SK-N-MC (cell line): ENCODE data around the gene RELN.
"Not testable (repeated sequence)": the region's sequence is repeated elsewhere in the genome, so short reads cannot be mapped to it uniquely, and the experiment has no call there.

Experiments used
- DNase-seq: peaks from one replicate; pipeline ENCODE4 v3.0.0-alpha.2; 2011; ENCODE audit warnings: low read depth, low spot score
- H3K27ac ChIP-seq: fragments of 200-600 bp; sonication (generic); 2 replicates; pipeline ENCODE4 v1.5.1; 2016; ENCODE audit warnings: mixed run types
- H3K36me3 ChIP-seq: fragments of 200-600 bp; sonication (generic); 2 replicates; pipeline ENCODE4 v1.6.1; 2017; ENCODE audit warnings: antibody characterized with exemption, low read length, mixed read lengths; ENCODE audit not compliant: insufficient read depth
- H3K4me3 ChIP-seq: fragments of 200-600 bp; sonication (generic); 2 replicates; pipeline ENCODE4 v1.5.1; 2016
- H3K9ac ChIP-seq: fragments of 200-600 bp; sonication (generic); 2 replicates; pipeline ENCODE4 v1.8.0; 2017; ENCODE audit warnings: mixed run types, mixed read lengths; ENCODE audit not compliant: insufficient read length
- H3K9me3 ChIP-seq: fragments of 200-600 bp; sonication (generic); 2 replicates; pipeline ENCODE4 v1.6.1; 2017; ENCODE audit warnings: low read depth, mild to moderate bottlenecking, antibody characterized with exemption, low read length, moderate library complexity, mixed read lengths
- EZH2 ChIP-seq: fragments of 200-600 bp; sonication (generic); IDR thresholded peaks from one replicate; pipeline ENCODE4 v1.6.1; 2017; ENCODE audit warnings: antibody characterized with exemption
- FOXP2 ChIP-seq: optimal IDR thresholded peaks from 2 replicates; pipeline ENCODE3; 2011; ENCODE audit warnings: mild to moderate bottlenecking, moderate library complexity; ENCODE audit not compliant: insufficient read depth; ENCODE audit errors: extremely low read length, control extremely low read depth
- POLR2AphosphoS5 ChIP-seq: IDR thresholded peaks from 2 replicates; pipeline ENCODE4 v1.6.1; 2012; ENCODE audit warnings: mild to moderate bottlenecking, low read depth, low read length, borderline replicate concordance

Gene RELN

GRCh38 chr7:103525937-103526336 lies 463.5 kb downstream of the RELN start:
- no peak for DNase-seq
- Histone ChIP-seq H3K4me3 (no peak overlapping the region), H3K9me3 (no peaks in the 10 kb centered on the region), H3K36me3 (no peaks in the 10 kb centered on the region), H3K9ac (no peak overlapping the region), H3K27ac (no peak overlapping the region)
- no peak for TF ChIP-seq FOXP2
- no peak for TF ChIP-seq EZH2
- TF ChIP-seq POLR2AphosphoS5, result no peak

GRCh38 chr7:103524042-103524907 lies 465.2 kb downstream of the RELN start:
- H3K27ac ChIP-seq, result no peak overlapping the region
- TF ChIP-seq EZH2 (no peak), POLR2AphosphoS5 (no peak), FOXP2 (no peak)
- H3K9ac ChIP-seq, result no peak overlapping the region
- no peak overlapping the region for H3K4me3 ChIP-seq
- no peaks in the 10 kb centered on the region for H3K9me3 ChIP-seq
- no peaks in the 10 kb centered on the region for H3K36me3 ChIP-seq
- peak; percentile 20 for DNase-seq

GRCh38 chr7:103521937-103522336 lies 467.5 kb downstream of the RELN start:
- no peak for DNase-seq
- no peaks in the 10 kb centered on the region for H3K9me3 ChIP-seq
- TF ChIP-seq FOXP2 (no peak), EZH2 (no peak), POLR2AphosphoS5 (no peak)
- no peak overlapping the region for H3K9ac ChIP-seq
- H3K27ac ChIP-seq, result no peak overlapping the region
- H3K4me3 ChIP-seq, result no peak overlapping the region
- H3K36me3 ChIP-seq, result no peaks in the 10 kb centered on the region

GRCh38 chr7:103504505-103505135 lies 484.8 kb downstream of the RELN start:
- no peak for DNase-seq
- no peak for TF ChIP-seq POLR2AphosphoS5
- TF ChIP-seq EZH2, result no peak
- no peak for TF ChIP-seq FOXP2
- H3K36me3 ChIP-seq, result no peaks in the 10 kb centered on the region
- H3K27ac ChIP-seq, result no peak overlapping the region
- no peak overlapping the region for H3K4me3 ChIP-seq
- no peaks in the 10 kb centered on the region for H3K9me3 ChIP-seq
- no peak overlapping the region for H3K9ac ChIP-seq

- TF ChIP-seq EZH2 (no peak), POLR2AphosphoS5 (no peak), FOXP2 (no peak)
Observed at GRCh38 chr7:103501206-103501605, 488.3 kb downstream of the RELN start.

GRCh38 chr7:103499976-103500375 lies 489.5 kb downstream of the RELN start:
- TF ChIP-seq POLR2AphosphoS5 (no peak), FOXP2 (no peak), EZH2 (no peak)

More at GRCh38 chr7:103501206-103501605, 488.3 kb downstream of the RELN start:
- no peak overlapping the region for H3K4me3 ChIP-seq
- no peaks in the 10 kb centered on the region for H3K9me3 ChIP-seq
- H3K27ac ChIP-seq, result no peak overlapping the region
- H3K9ac ChIP-seq, result no peak overlapping the region
- H3K36me3 ChIP-seq, result no peaks in the 10 kb centered on the region
- no peak for DNase-seq

GRCh38 chr7:103487419-103487818 lies 502.0 kb downstream of the RELN start:
- Histone ChIP-seq H3K27ac (no peak overlapping the region), H3K36me3 (no peaks in the 10 kb centered on the region), H3K4me3 (no peak overlapping the region), H3K9me3 (no peaks in the 10 kb centered on the region), H3K9ac (no peak overlapping the region)
- TF ChIP-seq POLR2AphosphoS5, result no peak
- no peak for TF ChIP-seq FOXP2
- no peak for TF ChIP-seq EZH2
- DNase-seq, result no peak

More at GRCh38 chr7:103499976-103500375, 489.5 kb downstream of the RELN start:
- no peak for DNase-seq
- Histone ChIP-seq H3K9ac (no peak overlapping the region), H3K4me3 (no peak overlapping the region), H3K9me3 (no peaks in the 10 kb centered on the region), H3K27ac (no peak overlapping the region), H3K36me3 (no peaks in the 10 kb centered on the region)

GRCh38 chr7:103486873-103487272 lies 502.6 kb downstream of the RELN start:
- H3K36me3 ChIP-seq, H3K4me3 ChIP-seq, H3K27ac ChIP-seq, H3K9ac ChIP-seq, H3K9me3 ChIP-seq, DNase-seq: not testable (repeated sequence)

- H3K4me3 ChIP-seq, result no peak overlapping the region
- no peaks in the 10 kb centered on the region for H3K36me3 ChIP-seq
- no peak overlapping the region for H3K27ac ChIP-seq
- no peaks in the 10 kb centered on the region for H3K9me3 ChIP-seq
- no peak overlapping the region for H3K9ac ChIP-seq
- TF ChIP-seq FOXP2 (no peak), EZH2 (no peak), POLR2AphosphoS5 (no peak)
- DNase-seq, result no peak
Observed at GRCh38 chr7:103480771-103481170, 508.7 kb downstream of the RELN start.
